Esophagus muscularis mucosa (tissue), 3 donors: ENCODE measurements around the gene SLX4IP.

ENCODE experiments used
- POLR2A ChIP-seq: fragments of 450-650 bp; IDR thresholded peaks from one replicate; pipeline ENCODE4 v1.6.1; 2017; ENCODE audit warnings: antibody characterized with exemption, moderate library complexity, mild to moderate bottlenecking, low read depth
- POLR2AphosphoS5 ChIP-seq, 2 donors: sonication (generic); formaldehyde crosslinking; IDR thresholded peaks; one replicate each; pipeline ENCODE4 v1.6.1; 2017; ENCODE audit warnings: antibody characterized with exemption in 2 of 2
- TF ChIP-seq, protein P1 (sequence below), 3 experiments: fragments of 200-600 bp in 2 of 3; fragments of 450-650 bp in 1 of 3; sonication (generic) in 2 of 3; IDR thresholded peaks; one replicate each; pipeline ENCODE4 v1.5.1; 2017 to 2019; ENCODE audit warnings: antibody characterized with exemption in 3 of 3, mild to moderate bottlenecking in 2 of 3, moderate library complexity in 1 of 3

DNA sequence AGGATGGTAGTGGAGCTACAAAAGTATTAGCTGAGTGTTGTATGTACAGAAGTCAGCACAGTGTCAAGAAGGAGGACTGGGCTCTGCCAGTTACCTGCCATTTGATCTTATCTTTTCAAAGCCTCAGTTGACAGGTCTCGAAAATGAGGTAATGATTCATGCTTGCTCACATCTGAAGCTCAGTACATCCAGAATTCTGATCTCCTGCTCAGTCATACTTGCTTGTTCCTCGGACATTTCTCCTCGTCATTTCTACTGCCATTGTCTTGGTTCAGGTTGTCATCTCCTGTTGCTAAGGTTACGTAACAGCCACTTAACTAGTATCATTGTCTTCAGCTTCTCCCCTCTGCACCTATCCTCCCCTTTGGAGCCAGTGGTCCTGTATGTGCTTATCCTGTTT is 89.5 kb downstream of the SLX4IP start:
- TF ChIP-seq, protein P1, sequence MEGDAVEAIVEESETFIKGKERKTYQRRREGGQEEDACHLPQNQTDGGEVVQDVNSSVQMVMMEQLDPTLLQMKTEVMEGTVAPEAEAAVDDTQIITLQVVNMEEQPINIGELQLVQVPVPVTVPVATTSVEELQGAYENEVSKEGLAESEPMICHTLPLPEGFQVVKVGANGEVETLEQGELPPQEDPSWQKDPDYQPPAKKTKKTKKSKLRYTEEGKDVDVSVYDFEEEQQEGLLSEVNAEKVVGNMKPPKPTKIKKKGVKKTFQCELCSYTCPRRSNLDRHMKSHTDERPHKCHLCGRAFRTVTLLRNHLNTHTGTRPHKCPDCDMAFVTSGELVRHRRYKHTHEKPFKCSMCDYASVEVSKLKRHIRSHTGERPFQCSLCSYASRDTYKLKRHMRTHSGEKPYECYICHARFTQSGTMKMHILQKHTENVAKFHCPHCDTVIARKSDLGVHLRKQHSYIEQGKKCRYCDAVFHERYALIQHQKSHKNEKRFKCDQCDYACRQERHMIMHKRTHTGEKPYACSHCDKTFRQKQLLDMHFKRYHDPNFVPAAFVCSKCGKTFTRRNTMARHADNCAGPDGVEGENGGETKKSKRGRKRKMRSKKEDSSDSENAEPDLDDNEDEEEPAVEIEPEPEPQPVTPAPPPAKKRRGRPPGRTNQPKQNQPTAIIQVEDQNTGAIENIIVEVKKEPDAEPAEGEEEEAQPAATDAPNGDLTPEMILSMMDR (IDR thresholded peaks at IDR 0.05): no peak
- no peak for TF ChIP-seq POLR2AphosphoS5 (IDR thresholded peaks at IDR 0.05)
- TF ChIP-seq POLR2A: no peak
